Measurements from ENCODE around the gene GRM2.

- TF ChIP-seq CTCF (IDR thresholded peaks at IDR 0.05) (no peak), POLR2A (IDR thresholded peaks at IDR 0.05) (no peak)
Measured at GRCh38 chr3:51691021-51691420, 15.8 kb upstream of the GRM2 start.

All from uterus (tissue), 2 donors.